ENCODE data around the gene CT45A8. TPM values are rescaled to one million over a fixed set of nuclear protein-coding genes. Genes with fewer than 3 reads are reported as not detected.
"Not testable (repeated sequence)": the region's sequence is repeated elsewhere in the genome, so short reads cannot be mapped to it uniquely, and the experiment has no call there.

CT45A8 gene, protein sequence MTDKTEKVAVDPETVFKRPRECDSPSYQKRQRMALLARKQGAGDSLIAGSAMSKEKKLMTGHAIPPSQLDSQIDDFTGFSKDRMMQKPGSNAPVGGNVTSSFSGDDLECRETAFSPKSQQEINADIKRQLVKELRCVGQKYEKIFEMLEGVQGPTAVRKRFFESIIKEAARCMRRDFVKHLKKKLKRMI
- not detected for total RNA-seq

DNA sequence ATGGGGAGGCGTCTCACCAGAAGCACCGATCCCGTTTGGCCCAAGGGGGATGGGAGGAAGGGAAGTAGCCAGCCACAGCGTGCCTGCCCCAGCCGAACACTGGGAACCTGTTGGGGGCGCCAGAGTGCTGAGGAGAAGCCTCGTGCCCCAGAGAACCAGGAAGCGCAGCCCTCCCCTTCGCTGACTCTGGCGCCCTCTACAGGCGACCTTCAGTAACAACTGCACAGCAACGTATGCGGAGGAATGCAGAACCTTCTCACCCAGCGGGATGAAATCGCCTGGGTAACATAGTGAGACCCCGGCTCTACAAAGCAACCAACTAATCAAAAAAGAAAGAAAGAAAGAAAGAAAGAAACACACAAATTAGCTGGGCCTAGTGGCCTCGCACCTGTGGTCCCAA is at the start of gene CT45A8:
Gene CT45A8, minus strand, starts transcription at position 101 of the 400 bp plus-strand sequence. CDS start 3,755 bp downstream, outside the sequence.
- TF ChIP-seq, protein P1, sequence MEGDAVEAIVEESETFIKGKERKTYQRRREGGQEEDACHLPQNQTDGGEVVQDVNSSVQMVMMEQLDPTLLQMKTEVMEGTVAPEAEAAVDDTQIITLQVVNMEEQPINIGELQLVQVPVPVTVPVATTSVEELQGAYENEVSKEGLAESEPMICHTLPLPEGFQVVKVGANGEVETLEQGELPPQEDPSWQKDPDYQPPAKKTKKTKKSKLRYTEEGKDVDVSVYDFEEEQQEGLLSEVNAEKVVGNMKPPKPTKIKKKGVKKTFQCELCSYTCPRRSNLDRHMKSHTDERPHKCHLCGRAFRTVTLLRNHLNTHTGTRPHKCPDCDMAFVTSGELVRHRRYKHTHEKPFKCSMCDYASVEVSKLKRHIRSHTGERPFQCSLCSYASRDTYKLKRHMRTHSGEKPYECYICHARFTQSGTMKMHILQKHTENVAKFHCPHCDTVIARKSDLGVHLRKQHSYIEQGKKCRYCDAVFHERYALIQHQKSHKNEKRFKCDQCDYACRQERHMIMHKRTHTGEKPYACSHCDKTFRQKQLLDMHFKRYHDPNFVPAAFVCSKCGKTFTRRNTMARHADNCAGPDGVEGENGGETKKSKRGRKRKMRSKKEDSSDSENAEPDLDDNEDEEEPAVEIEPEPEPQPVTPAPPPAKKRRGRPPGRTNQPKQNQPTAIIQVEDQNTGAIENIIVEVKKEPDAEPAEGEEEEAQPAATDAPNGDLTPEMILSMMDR (IDR thresholded peaks at IDR 0.05; ENCODE audit: low read depth): not testable (repeated sequence)

DNA sequence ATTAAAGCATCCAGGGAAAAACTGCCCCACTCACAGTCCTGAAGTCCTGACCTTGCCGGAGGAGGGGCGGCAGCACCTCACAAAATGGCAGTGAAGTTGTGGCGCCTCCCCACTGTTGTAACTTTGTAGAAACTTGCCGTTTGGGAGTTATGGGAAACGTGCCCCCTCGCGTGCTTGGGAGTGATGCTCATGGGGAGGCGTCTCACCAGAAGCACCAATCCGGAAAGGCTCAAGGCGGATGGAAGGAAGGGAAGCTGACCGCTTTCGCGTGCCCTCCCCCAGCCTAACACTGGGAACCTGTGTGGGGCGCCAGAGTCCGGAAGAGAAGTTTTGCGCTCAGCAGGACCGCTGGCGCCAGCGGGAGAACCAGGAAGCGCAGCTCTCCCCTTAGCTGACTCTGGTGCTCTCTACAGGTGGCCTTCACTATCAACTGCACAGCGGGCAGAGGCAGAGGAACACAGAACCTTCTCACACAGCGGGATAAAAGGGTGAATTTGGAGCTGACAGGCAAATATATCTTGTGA is 39.0 kb upstream of the CT45A8 start, which contains the start of the genes CT45A10 and SAGE1:
Gene CT45A10, minus strand, starts transcription at position 151 of the 524 bp plus-strand sequence. CDS start 8,100 bp downstream, outside the sequence.
Gene SAGE1, plus strand, starts transcription at position 423 of the 524 bp plus-strand sequence. CDS start 2,527 bp downstream, outside the sequence.
- TF ChIP-seq, protein P1 (IDR thresholded peaks at IDR 0.05; ENCODE audit: low read depth): no peak

DNA sequence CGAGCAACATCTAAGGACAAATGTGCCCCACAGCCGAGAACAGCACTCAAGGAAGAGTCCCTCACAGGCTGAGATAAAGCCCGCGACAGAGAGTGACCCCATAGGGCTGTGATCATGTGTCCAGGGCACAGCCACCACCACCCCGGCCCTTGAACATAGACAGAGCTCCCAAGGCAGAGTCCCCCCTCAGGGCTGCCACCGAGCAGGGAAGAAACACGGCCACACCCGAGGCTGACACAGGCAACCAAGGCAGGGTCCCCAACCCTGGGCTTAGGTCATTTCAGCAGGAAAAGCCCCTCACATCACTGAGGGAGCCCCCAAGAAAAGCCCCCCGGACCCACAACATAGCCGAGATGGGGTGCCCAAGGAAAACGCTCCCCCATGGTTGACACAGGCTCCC is 38.4 kb upstream of the CT45A8 start:
- TF ChIP-seq, protein P1 (IDR thresholded peaks at IDR 0.05; ENCODE audit: low read depth): no peak

DNA sequence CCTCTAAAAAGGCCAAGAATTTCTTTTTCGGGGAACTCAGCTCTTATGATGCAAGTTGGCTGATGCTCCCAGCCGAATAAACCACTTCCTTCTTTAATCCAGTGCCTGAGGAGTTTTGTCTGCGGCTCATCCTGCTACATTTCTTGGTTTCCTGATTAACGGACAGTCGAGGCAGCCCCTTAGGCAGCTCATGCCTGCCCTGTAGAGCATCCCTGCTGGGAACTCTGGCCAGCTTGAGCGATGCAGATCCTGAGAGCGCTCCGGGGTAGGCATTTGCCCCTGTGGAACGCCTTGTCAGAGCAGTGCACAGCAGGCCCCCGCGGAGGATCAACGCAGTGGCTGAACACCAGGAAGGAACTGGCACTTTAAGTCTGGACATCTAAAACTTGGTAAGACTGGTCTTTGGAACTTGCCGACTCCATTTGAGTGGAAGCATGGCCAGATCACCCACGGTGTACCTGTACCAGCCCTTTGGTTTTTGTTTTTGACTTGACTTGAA is 35.8 kb upstream of the CT45A8 start:
- TF ChIP-seq, protein P1 (IDR thresholded peaks at IDR 0.05; ENCODE audit: low read depth): no peak

DNA sequence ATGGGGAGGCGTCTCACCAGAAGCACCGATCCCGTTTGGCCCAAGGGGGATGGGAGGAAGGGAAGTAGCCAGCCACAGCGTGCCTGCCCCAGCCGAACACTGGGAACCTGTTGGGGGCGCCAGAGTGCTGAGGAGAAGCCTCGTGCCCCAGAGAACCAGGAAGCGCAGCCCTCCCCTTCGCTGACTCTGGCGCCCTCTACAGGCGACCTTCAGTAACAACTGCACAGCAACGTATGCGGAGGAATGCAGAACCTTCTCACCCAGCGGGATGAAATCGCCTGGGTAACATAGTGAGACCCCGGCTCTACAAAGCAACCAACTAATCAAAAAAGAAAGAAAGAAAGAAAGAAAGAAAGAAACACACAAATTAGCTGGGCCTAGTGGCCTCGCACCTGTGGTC is 17.4 kb upstream of the CT45A8 start, which contains the start of gene CT45A9:
Gene CT45A9, minus strand, starts transcription at position 101 of the 400 bp plus-strand sequence. CDS start 3,751 bp downstream, outside the sequence.
- TF ChIP-seq, protein P1 (IDR thresholded peaks at IDR 0.05; ENCODE audit: low read depth): not testable (repeated sequence)

DNA sequence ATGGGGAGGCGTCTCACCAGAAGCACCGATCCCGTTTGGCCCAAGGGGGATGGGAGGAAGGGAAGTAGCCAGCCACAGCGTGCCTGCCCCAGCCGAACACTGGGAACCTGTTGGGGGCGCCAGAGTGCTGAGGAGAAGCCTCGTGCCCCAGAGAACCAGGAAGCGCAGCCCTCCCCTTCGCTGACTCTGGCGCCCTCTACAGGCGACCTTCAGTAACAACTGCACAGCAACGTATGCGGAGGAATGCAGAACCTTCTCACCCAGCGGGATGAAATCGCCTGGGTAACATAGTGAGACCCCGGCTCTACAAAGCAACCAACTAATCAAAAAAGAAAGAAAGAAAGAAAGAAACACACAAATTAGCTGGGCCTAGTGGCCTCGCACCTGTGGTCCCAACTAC is 17.2 kb downstream of the CT45A8 start, which contains the start of gene CT45A7:
Gene CT45A7, minus strand, starts transcription at position 101 of the 400 bp plus-strand sequence. CDS start 3,747 bp downstream, outside the sequence.
- TF ChIP-seq, protein P1 (IDR thresholded peaks at IDR 0.05; ENCODE audit: low read depth): not testable (repeated sequence)

DNA sequence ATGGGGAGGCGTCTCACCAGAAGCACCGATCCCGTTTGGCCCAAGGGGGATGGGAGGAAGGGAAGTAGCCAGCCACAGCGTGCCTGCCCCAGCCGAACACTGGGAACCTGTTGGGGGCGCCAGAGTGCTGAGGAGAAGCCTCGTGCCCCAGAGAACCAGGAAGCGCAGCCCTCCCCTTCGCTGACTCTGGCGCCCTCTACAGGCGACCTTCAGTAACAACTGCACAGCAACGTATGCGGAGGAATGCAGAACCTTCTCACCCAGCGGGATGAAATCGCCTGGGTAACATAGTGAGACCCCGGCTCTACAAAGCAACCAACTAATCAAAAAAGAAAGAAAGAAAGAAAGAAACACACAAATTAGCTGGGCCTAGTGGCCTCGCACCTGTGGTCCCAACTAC is 34.4 kb downstream of the CT45A8 start, which contains the start of gene CT45A2:
Gene CT45A2, minus strand, starts transcription at position 101 of the 400 bp plus-strand sequence. CDS start 3,747 bp downstream, outside the sequence.
- TF ChIP-seq, protein P1 (IDR thresholded peaks at IDR 0.05; ENCODE audit: low read depth): not testable (repeated sequence)
